ENCODE measurements around the gene CCDC178. TPM values are rescaled to one million over a fixed set of nuclear protein-coding genes. Genes with fewer than 3 reads are reported as not detected.

Gene CCDC178
- total RNA-seq, 1 donor: 0.72 TPM

DNA sequence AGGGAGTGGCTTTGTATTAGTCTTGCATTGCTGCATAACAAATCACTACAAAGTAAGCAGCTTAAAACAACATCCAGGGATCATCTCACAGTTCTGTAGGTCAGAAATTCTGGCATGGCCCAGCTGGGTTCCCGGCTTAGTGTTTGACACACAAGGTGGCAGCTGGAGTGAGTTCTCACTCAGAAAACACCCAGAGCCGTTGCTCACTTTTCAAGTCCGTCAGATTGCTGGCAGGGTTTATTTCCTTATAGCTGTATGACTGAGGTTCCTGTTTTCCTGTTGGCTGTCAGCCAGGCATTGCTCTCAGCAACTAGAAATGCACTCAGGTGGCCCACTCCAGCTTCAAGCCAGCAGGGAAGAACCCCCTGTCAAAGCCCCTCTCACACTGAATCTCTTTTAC is 324.1 kb downstream of the CCDC178 start:
- H3K4me3 ChIP-seq (ENCODE audit: low read depth, low read length): no peak overlapping the region
- no peak for DNase-seq (ENCODE audit: low read depth)
- TF ChIP-seq, protein P1, sequence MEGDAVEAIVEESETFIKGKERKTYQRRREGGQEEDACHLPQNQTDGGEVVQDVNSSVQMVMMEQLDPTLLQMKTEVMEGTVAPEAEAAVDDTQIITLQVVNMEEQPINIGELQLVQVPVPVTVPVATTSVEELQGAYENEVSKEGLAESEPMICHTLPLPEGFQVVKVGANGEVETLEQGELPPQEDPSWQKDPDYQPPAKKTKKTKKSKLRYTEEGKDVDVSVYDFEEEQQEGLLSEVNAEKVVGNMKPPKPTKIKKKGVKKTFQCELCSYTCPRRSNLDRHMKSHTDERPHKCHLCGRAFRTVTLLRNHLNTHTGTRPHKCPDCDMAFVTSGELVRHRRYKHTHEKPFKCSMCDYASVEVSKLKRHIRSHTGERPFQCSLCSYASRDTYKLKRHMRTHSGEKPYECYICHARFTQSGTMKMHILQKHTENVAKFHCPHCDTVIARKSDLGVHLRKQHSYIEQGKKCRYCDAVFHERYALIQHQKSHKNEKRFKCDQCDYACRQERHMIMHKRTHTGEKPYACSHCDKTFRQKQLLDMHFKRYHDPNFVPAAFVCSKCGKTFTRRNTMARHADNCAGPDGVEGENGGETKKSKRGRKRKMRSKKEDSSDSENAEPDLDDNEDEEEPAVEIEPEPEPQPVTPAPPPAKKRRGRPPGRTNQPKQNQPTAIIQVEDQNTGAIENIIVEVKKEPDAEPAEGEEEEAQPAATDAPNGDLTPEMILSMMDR (IDR thresholded peaks at IDR 0.05; ENCODE audit: insufficient read depth, low read length): no peak

DNA sequence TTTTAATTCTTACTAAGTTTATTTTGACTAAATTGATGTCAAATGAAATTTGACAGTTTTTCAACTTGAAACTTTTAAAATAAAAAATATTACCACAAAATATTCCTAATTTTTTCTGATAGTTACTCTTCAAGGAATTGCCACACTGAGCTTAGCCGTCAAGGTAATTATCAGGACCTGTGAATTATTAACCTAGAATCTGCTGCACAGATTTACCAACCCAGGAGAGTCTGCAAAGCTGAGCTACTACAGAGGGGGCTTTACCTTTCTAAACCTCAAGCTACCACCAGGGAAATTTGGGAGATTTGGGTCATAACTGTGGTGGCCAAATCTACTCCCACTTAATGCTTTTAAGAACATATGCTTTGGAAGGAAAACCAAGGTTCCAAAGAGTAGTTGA is 324.6 kb downstream of the CCDC178 start:
- no peak overlapping the region for H3K4me3 ChIP-seq (ENCODE audit: low read depth, low read length)
- no peak for DNase-seq (ENCODE audit: low read depth)
- TF ChIP-seq, protein P1 (IDR thresholded peaks at IDR 0.05; ENCODE audit: insufficient read depth, low read length): no peak

DNA sequence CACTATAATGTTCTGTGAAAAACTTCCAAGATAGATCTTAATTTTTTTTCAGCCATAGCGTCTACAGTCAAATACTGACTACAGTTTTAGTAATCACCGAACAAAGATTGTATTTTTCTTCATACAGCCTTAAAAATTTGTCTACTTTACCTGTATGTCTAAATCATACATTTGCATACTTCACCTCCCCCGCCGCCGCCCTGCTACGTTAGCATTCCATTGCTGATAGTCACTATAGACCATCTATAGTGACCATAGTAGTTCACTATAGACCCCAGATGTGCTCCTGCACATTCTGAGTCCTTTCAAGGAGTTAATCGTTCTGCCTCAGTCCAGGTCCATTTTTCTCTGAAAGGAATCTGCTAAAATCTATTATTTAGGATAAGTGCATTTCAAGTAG is 325.0 kb downstream of the CCDC178 start:
- TF ChIP-seq, protein P1 (IDR thresholded peaks at IDR 0.05; ENCODE audit: insufficient read depth, low read length): no peak
- H3K4me3 ChIP-seq (ENCODE audit: low read depth, low read length): no peak overlapping the region
- DNase-seq (ENCODE audit: low read depth): no peak

DNA sequence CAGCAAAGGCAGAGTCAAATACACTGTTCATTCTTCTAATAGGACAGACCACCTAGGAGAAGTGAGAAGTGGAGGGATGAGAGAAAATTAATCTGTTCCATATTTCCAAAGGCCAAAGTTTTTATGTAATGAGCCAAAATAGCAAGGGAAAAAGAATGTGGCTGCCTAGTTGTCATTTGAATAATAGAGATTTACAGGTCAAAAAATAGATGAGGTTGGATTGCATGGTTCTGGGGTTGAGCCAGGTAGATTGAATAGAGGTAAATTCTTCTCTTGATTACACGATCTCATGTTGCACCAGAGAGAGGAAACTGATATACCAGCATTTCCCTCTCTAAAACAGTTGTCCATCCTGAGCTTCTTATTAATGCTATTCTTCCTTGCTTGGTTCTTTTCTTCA is 325.8 kb downstream of the CCDC178 start:
- H3K4me3 ChIP-seq (ENCODE audit: low read depth, low read length): no peak overlapping the region
- no peak for DNase-seq (ENCODE audit: low read depth)
- TF ChIP-seq, protein P1 (IDR thresholded peaks at IDR 0.05; ENCODE audit: insufficient read depth, low read length): no peak

DNA sequence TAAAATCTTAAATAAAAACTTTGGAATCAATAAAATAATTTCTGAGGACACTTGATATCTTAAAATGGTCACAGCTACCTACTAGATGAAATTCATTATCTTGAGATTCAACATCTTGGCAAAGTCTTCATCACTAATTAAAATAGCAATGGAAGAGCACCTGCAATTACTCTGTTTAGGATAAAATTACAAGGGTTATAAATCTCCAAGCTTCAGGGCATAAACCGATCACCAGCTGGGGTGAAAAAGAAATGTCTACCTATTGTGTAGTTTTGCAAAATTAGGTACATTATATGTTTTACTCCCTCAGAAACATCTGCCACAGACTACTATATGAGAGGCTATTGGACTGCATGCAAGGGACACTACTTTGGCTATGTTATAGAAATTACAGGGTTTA is 327.1 kb downstream of the CCDC178 start:
- TF ChIP-seq, protein P1 (IDR thresholded peaks at IDR 0.05; ENCODE audit: insufficient read depth, low read length): no peak
- DNase-seq (ENCODE audit: low read depth): no peak
- no peak overlapping the region for H3K4me3 ChIP-seq (ENCODE audit: low read depth, low read length)

DNA sequence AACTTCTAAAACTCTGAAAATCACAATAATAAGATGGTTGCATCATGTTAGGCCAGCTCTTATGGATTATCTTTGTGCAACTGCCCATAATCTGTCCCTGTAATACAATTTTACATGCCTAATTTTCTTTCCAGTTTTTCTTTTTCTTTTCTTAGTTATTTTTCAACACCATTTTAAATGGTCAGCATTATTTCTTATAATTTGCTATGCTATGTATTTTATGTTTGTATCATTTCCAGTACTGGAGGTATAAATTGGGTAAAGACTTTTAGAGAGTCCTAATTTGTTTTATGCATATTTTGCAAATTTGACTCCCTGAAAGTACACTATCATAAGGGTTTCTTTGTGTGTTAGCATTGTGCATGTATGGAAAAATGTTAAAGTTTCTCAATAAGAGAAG is 333.0 kb downstream of the CCDC178 start:
- no peak for DNase-seq (ENCODE audit: low read depth)
- no peak overlapping the region for H3K4me3 ChIP-seq (ENCODE audit: low read depth, low read length)
- TF ChIP-seq, protein P1 (IDR thresholded peaks at IDR 0.05; ENCODE audit: insufficient read depth, low read length): no peak

DNA sequence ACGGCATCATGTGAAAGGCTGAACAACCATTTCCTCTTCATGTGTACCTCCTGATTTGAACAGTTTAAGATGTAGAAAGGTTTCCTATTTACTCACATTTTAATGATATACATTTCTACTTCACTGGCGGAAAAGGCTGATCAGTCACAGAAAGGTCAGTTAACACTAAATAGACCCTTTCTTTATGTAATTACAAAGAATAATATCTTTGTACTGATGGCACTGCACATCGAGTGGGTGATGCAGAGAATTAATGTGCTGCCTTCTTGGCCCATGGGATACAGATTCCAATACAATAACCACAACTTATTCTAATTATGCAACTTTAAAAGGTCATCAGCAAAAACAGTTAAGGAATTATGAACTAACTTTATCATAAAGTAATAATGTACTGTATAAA is 339.2 kb downstream of the CCDC178 start:
- H3K4me3 ChIP-seq (ENCODE audit: low read depth, low read length): no peak overlapping the region
- no peak for DNase-seq (ENCODE audit: low read depth)
- TF ChIP-seq, protein P1 (IDR thresholded peaks at IDR 0.05; ENCODE audit: insufficient read depth, low read length): no peak
